Measurements from ENCODE around the gene TRABD2B.

Gene TRABD2B

GRCh38 chr1:47757226-47757975 is 239.8 kb downstream of the TRABD2B start:
- no peak for DNase-seq (ENCODE audit: low read depth)

- DNase-seq (ENCODE audit: low read depth) = no peak
Observed at GRCh38 chr1:47756411-47756810, 240.8 kb downstream of the TRABD2B start.

GRCh38 chr1:47756006-47756405 is 241.2 kb downstream of the TRABD2B start:
- no peak for DNase-seq (ENCODE audit: low read depth)

- DNase-seq (ENCODE audit: low read depth) = no peak
Observed at GRCh38 chr1:47755101-47755990, 241.8 kb downstream of the TRABD2B start.

GRCh38 chr1:47754221-47754620 is 243.0 kb downstream of the TRABD2B start:
- no peak for DNase-seq (ENCODE audit: low read depth)

GRCh38 chr1:47753808-47754207 is 243.4 kb downstream of the TRABD2B start:
- DNase-seq (ENCODE audit: low read depth) = no peak

- no peak for DNase-seq (ENCODE audit: low read depth)
Observed at GRCh38 chr1:47752559-47752958, 244.6 kb downstream of the TRABD2B start.

GRCh38 chr1:47751996-47752451 is 245.2 kb downstream of the TRABD2B start:
- no peak for DNase-seq (ENCODE audit: low read depth)

GRCh38 chr1:47751193-47751592 is 246.0 kb downstream of the TRABD2B start:
- no peak for DNase-seq (ENCODE audit: low read depth)

- no peak for DNase-seq (ENCODE audit: low read depth)
Observed at GRCh38 chr1:47745715-47746609, 251.2 kb downstream of the TRABD2B start.

- DNase-seq (ENCODE audit: low read depth) = no peak
Observed at GRCh38 chr1:47742890-47743760, 254.1 kb downstream of the TRABD2B start.

GRCh38 chr1:47738560-47739182 is 258.5 kb downstream of the TRABD2B start:
- peak; percentile 51 for DNase-seq (ENCODE audit: low read depth)

- DNase-seq (ENCODE audit: low read depth) = no peak
Observed at GRCh38 chr1:47732489-47732888, 264.7 kb downstream of the TRABD2B start.

- DNase-seq (ENCODE audit: low read depth) = no peak
Observed at GRCh38 chr1:47731730-47732129, 265.5 kb downstream of the TRABD2B start.

GRCh38 chr1:47729685-47730084 is 267.5 kb downstream of the TRABD2B start:
- no peak for DNase-seq (ENCODE audit: low read depth)

- no peak for DNase-seq (ENCODE audit: low read depth)
Observed at GRCh38 chr1:47727697-47728085, 269.5 kb downstream of the TRABD2B start.

- no peak for DNase-seq (ENCODE audit: low read depth)
Observed at GRCh38 chr1:47727051-47727696, 270.0 kb downstream of the TRABD2B start.

- peak; percentile 54 for DNase-seq (ENCODE audit: low read depth)
Observed at GRCh38 chr1:47725992-47726855, 271.0 kb downstream of the TRABD2B start.

- DNase-seq (ENCODE audit: low read depth) = no peak
Observed at GRCh38 chr1:47725511-47725991, 271.6 kb downstream of the TRABD2B start.

Measured in amniotic epithelial cell (primary cell).